Endometrial microvascular endothelial cells (primary cell): ENCODE results near the gene RPL32. TPM values are rescaled to one million over a fixed set of nuclear protein-coding genes. Genes with fewer than 3 reads are reported as not detected.
"Not testable (repeated sequence)": the region's sequence is repeated elsewhere in the genome, so short reads cannot be mapped to it uniquely, and the experiment has no call there.

Experiments used
- in situ Hi-C: cut with HindIII; loops from 2 replicates; pipeline ENCODE4 v1.10.0; 2017; ENCODE audit warnings: low sequenced_read_pairs, low pct_unique_long_range_greater_than_20kb; ENCODE audit errors: inconsistent ontology term
- total RNA-seq: library from RNA; depleted of rRNA; stranded (reverse); fragments of >200 nt; gene quantifications from one replicate; pipeline ENCODE4 v1.2.3, GENCODE V29; 2015; ENCODE audit errors: inconsistent ontology term

RPL32 gene
- total RNA-seq, 1 donor from 2014 or later, result 648 TPM

- in situ Hi-C loops, result no loop called here
These were observed 29.6 kb upstream of the RPL32 start for GRCh38 chr3:12870942-12871341.

- in situ Hi-C loops, result no loop called here
These were observed 27.8 kb upstream of the RPL32 start for GRCh38 chr3:12869035-12869621.

- in situ Hi-C loops, result no loop called here
These were observed 27.0 kb upstream of the RPL32 start for GRCh38 chr3:12868039-12869034.

- in situ Hi-C loops, result no loop called here
These were observed 25.5 kb upstream of the RPL32 start for GRCh38 chr3:12866836-12867235.

- in situ Hi-C loops, result no loop called here
These were observed 23.9 kb upstream of the RPL32 start for GRCh38 chr3:12865271-12865670.

- in situ Hi-C loops, result no loop called here
These were observed 21.0 kb upstream of the RPL32 start for GRCh38 chr3:12862387-12862786.

GRCh38 chr3:12861611-12862010, 20.2 kb upstream of the RPL32 start:
- in situ Hi-C loops, result no loop called here

- in situ Hi-C loops, result no loop called here
These were observed 18.5 kb upstream of the RPL32 start for GRCh38 chr3:12859840-12860239.

- in situ Hi-C loops, result no loop called here
These were observed 15.3 kb upstream of the RPL32 start for GRCh38 chr3:12856626-12857025.

GRCh38 chr3:12854565-12854964, 13.2 kb upstream of the RPL32 start:
- in situ Hi-C loops, result no loop called here

GRCh38 chr3:12853847-12854246, 12.5 kb upstream of the RPL32 start:
- in situ Hi-C loops, result not testable (repeated sequence)

- in situ Hi-C loops, result no loop called here
These were observed 10.8 kb upstream of the RPL32 start for GRCh38 chr3:12852201-12852600.

- in situ Hi-C loops, result no loop called here
These were observed 4.4 kb upstream of the RPL32 start for GRCh38 chr3:12845811-12846210.

- in situ Hi-C loops, result no loop called here
These were observed 1.1 kb upstream of the RPL32 start for GRCh38 chr3:12842469-12842868.

- in situ Hi-C loops, result no loop called here
These were observed 584 bp upstream of the RPL32 start for GRCh38 chr3:12841970-12842328.

- in situ Hi-C loops, result no loop called here
These were observed 695 bp downstream of the RPL32 start for GRCh38 chr3:12840591-12841148.

GRCh38 chr3:12840148-12840547, 1.2 kb downstream of the RPL32 start:
- in situ Hi-C loops, result not testable (repeated sequence)

- in situ Hi-C loops, result no loop called here
These were observed 2.0 kb downstream of the RPL32 start for GRCh38 chr3:12839156-12839946.
